ENCODE results near the gene VPREB1.

GRCh38 chr22:22195265-22196017 is 49.1 kb upstream of the VPREB1 start:
- peak; percentile 99 for TF ChIP-seq CTCF (IDR thresholded peaks at IDR 0.05; ENCODE audit: low read depth, low read length)
- no peak for TF ChIP-seq EZH2phosphoT487 (IDR thresholded peaks at IDR 0.05; ENCODE audit: low read depth)

All from OCI-LY3 (cell line).